Right lobe of liver (tissue), 4 donors: ENCODE measurements around the gene DLG5.

Source experiments
- CTCF ChIP-seq, 4 donors: fragments of 200-600 bp in 3 of 4; fragments of 450-650 bp in 1 of 4; IDR thresholded peaks; one replicate each; pipeline versions ENCODE4 v1.5.1 to v1.8.0; 2016 to 2022; ENCODE audit warnings: antibody characterized with exemption in 4 of 4, mild to moderate bottlenecking in 2 of 4
- POLR2A ChIP-seq: fragments of 450-650 bp; IDR thresholded peaks from one replicate; pipeline ENCODE4 v1.6.1; 2017; ENCODE audit warnings: antibody characterized with exemption, mild to moderate bottlenecking
- donor health status: DM: no; HTN: no; CAD: no.
- donor health status: DM: no; HTN: no; CAD: no.
- donor health status: DM: no; HTN: yes; CAD: no.

- no peak for TF ChIP-seq CTCF (IDR thresholded peaks at IDR 0.05)
- no peak for TF ChIP-seq POLR2A
Observed at GRCh38 chr10:77909021-77909748, 17.4 kb downstream of the DLG5 start.
